Liver (tissue), 3 donors: ENCODE measurements around the gene LDLRAD4.

Experiments used
- EGR1 ChIP-seq, 2 donors: IDR thresholded peaks; 2 replicates each; pipeline ENCODE4 v1.6.1; 2016 to 2018; ENCODE audit warnings: antibody characterized with exemption in 2 of 2, low read depth in 2 of 2
- FOXA1 ChIP-seq: IDR thresholded peaks from 2 replicates; pipeline ENCODE4 v1.6.1; 2016; ENCODE audit warnings: antibody characterized with exemption
- HNF4A ChIP-seq, 2 donors: conservative IDR thresholded peaks; 2 replicates each; pipeline ENCODE4 v1.6.1; 2016; ENCODE audit warnings: antibody characterized with exemption in 2 of 2, mild to moderate bottlenecking in 2 of 2
- HNF4G ChIP-seq: IDR thresholded peaks from 2 replicates; pipeline ENCODE4 v1.6.1; 2016; ENCODE audit warnings: antibody characterized with exemption
- JUND ChIP-seq, 2 donors: IDR thresholded peaks; 2 replicates each; pipeline ENCODE4 v1.6.1; 2016; ENCODE audit warnings: antibody characterized with exemption in 2 of 2
- RAD21 ChIP-seq, 2 donors: IDR thresholded peaks; 2 replicates each; pipeline ENCODE4 v1.6.1; 2016; ENCODE audit warnings: antibody characterized with exemption in 2 of 2, mild to moderate bottlenecking in 2 of 2
- RXRA ChIP-seq, 2 donors: IDR thresholded peaks; 2 replicates each; pipeline ENCODE4 v1.6.1; 2017 to 2018; ENCODE audit warnings: antibody characterized with exemption in 2 of 2, mild to moderate bottlenecking in 1 of 2
- SP1 ChIP-seq: IDR thresholded peaks from 2 replicates; pipeline ENCODE4 v1.6.1; 2018; ENCODE audit warnings: antibody characterized with exemption, mild to moderate bottlenecking
- TF ChIP-seq, protein P1 (sequence below): fragments of 150-350 bp; IDR thresholded peaks from 2 replicates; pipeline ENCODE4 v1.5.1; 2017; ENCODE audit warnings: improper control_type of control experiment, low read depth, low read length; ENCODE audit not compliant: missing input control
- TF ChIP-seq, protein P2 (sequence below): IDR thresholded peaks from 2 replicates; pipeline ENCODE4 v1.6.1; 2016; ENCODE audit warnings: antibody characterized with exemption, mild to moderate bottlenecking
- TF ChIP-seq, protein P3 (sequence below): IDR thresholded peaks from 2 replicates; pipeline ENCODE4 v1.6.1; 2016; ENCODE audit warnings: antibody characterized with exemption
- TF ChIP-seq, protein P4 (sequence below): IDR thresholded peaks from 2 replicates; pipeline ENCODE4 v1.6.1; 2016; ENCODE audit warnings: antibody characterized with exemption
- donor health status: healthy.
- donor health status: healthy.

DNA sequence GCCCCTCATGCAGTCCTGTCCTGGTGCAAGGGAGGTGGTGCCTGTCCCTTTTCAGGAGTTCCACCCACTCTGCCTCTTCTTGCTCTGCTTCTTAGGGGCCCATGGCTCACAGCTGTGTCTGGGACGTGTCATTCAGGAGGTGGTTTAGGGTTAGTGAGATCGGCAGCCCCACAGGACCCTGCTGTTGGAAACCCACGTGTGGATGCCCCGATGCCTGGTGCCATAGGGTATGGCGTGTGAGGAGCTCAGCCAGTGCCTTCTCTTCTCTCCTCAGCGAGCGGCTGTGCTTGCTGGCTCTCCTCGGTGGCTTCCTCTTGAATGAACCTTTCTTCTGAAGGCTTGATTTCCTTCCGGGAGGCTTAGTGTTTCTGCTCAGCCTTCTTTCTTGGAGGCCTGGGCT, 55.2 kb downstream of the LDLRAD4 start:
- TF ChIP-seq, protein P1, sequence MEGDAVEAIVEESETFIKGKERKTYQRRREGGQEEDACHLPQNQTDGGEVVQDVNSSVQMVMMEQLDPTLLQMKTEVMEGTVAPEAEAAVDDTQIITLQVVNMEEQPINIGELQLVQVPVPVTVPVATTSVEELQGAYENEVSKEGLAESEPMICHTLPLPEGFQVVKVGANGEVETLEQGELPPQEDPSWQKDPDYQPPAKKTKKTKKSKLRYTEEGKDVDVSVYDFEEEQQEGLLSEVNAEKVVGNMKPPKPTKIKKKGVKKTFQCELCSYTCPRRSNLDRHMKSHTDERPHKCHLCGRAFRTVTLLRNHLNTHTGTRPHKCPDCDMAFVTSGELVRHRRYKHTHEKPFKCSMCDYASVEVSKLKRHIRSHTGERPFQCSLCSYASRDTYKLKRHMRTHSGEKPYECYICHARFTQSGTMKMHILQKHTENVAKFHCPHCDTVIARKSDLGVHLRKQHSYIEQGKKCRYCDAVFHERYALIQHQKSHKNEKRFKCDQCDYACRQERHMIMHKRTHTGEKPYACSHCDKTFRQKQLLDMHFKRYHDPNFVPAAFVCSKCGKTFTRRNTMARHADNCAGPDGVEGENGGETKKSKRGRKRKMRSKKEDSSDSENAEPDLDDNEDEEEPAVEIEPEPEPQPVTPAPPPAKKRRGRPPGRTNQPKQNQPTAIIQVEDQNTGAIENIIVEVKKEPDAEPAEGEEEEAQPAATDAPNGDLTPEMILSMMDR = no peak
- no peak for TF ChIP-seq EGR1 (IDR thresholded peaks at IDR 0.05; ENCODE audit: low read depth in 2 of 2)
- TF ChIP-seq, protein P2, sequence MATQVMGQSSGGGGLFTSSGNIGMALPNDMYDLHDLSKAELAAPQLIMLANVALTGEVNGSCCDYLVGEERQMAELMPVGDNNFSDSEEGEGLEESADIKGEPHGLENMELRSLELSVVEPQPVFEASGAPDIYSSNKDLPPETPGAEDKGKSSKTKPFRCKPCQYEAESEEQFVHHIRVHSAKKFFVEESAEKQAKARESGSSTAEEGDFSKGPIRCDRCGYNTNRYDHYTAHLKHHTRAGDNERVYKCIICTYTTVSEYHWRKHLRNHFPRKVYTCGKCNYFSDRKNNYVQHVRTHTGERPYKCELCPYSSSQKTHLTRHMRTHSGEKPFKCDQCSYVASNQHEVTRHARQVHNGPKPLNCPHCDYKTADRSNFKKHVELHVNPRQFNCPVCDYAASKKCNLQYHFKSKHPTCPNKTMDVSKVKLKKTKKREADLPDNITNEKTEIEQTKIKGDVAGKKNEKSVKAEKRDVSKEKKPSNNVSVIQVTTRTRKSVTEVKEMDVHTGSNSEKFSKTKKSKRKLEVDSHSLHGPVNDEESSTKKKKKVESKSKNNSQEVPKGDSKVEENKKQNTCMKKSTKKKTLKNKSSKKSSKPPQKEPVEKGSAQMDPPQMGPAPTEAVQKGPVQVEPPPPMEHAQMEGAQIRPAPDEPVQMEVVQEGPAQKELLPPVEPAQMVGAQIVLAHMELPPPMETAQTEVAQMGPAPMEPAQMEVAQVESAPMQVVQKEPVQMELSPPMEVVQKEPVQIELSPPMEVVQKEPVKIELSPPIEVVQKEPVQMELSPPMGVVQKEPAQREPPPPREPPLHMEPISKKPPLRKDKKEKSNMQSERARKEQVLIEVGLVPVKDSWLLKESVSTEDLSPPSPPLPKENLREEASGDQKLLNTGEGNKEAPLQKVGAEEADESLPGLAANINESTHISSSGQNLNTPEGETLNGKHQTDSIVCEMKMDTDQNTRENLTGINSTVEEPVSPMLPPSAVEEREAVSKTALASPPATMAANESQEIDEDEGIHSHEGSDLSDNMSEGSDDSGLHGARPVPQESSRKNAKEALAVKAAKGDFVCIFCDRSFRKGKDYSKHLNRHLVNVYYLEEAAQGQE = no peak
- TF ChIP-seq RAD21 (IDR thresholded peaks at IDR 0.05) = no peak
- TF ChIP-seq RXRA (IDR thresholded peaks at IDR 0.05) = no peak
- TF ChIP-seq HNF4G = no peak
- TF ChIP-seq, protein P3, sequence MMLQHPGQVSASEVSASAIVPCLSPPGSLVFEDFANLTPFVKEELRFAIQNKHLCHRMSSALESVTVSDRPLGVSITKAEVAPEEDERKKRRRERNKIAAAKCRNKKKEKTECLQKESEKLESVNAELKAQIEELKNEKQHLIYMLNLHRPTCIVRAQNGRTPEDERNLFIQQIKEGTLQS = no peak
- TF ChIP-seq, protein P4, sequence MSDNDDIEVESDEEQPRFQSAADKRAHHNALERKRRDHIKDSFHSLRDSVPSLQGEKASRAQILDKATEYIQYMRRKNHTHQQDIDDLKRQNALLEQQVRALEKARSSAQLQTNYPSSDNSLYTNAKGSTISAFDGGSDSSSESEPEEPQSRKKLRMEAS = no peak
- TF ChIP-seq HNF4A (conservative IDR thresholded peaks at IDR 0.05) = no peak
- TF ChIP-seq JUND (IDR thresholded peaks at IDR 0.05) = no peak
- no peak for TF ChIP-seq SP1
- TF ChIP-seq FOXA1 = no peak
